ENCODE data around the gene CPTP.

The CPTP gene

DNA sequence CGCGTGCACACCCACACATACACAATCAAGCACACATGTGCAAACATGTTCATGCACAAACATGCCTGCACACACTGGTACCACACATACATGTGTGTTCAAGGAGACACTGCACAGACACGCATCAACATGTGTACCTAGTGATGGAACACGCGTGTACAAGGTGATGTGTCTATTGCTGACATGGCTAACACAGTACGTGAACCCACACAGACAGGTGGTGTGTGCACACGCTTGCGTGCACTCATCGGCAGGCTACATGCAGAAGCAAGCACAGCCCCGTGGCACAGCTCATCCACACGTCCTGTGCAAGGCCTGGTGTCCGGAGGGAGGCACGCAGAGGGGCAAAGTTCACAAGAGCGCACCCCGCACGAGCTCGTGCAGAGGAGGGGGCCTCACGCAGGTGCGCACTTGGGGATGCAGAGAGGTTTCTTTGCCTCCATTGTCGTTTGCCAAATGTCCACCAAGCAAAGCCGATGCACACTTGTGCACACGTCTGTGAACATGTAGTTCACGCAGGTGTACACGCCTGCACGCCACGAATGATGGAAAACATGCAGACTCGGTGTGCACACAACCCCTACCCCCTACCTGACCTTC, 17.8 kb upstream of the CPTP start:
- peak in 1 of 2 experiments; percentile 55 for DNase-seq
- no peak for TF ChIP-seq GATA1 (IDR thresholded peaks at IDR 0.05; ENCODE audit: low read depth, low read length)
- TF ChIP-seq POLR2A (IDR thresholded peaks at IDR 0.05; ENCODE audit: low read length) = no peak

DNA sequence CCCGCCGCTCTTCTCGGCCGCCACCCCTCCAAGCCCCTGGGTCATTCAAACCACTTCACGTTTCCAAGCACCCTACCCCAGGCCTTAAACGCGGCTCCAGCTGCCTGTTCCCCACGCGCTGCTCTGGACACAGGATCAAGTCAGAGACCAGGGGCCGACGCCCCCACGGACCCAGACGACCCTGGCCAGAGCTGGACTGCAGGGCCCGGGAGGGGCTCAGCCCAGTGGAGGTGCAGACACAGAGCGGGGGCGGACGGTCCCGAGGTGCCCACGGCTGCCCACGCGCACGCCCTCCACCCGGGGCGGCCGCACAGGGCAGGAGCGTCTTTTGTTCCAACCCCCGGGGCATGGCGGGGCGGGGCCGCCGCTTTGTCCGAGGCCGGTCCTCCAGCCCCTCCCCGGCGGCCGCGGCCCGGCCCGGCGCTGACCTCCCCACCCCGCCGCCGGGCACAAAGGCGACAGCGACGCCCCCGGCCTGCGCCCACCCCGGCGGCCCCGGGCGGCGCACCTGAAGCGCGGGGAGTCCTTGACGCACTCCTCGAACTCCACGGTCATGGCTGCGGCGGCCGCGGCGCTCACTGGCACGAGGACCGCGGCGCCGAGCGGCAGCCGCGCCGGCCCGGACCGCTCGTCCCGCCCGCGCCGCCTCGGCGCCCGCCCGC, 17.2 kb upstream of the CPTP start:
- TF ChIP-seq GATA1 (IDR thresholded peaks at IDR 0.05; ENCODE audit: low read depth, low read length) (no peak), POLR2A (IDR thresholded peaks at IDR 0.05; ENCODE audit: low read length) (no peak)
- peak; percentile 51 to 65 for DNase-seq

DNA sequence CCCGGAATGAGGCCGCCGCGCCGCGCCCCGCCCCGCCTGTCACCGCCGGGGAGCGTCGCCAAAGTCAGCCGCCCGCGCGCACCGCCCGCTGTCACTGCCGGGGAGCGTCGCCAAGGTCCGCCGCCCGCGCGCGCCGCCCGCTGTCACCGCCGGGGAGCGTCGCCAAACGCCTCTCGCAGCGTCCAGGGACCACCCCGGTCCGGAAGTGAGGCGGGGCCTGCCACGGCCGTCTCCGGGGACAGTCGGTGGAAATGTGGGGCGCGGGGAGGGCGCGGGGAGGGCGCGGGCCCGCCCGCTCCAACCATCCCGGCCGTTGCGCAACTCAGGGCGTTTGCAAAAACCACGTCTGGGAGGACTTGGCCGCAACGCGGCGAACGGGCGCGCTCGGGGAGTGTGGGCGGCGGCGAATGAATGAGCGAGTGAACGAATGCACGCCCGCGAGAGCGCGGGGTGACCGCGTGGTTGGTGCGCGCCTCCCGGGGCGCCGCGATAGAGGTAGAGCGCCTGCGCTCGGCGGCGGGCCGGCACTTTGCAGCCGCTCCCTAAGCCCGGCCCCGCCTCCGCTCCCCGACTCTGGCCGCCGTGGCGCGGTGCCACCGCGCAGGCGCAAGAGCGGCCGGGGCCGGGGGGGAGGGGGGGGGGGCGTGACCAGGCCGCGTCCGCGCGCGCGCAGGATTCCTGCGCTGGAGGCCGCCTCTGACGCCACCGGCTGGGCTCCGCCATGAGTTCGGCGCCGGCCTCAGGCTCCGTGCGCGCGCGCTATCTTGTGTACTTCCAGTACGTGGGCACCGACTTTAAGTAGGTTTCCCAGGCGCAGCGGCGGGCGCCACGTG, 16.5 kb upstream of the CPTP start, which contains the start of the genes ACAP3 and PUSL1:
Gene ACAP3 (minus strand): TSS at position 8 of the 833 bp plus-strand sequence. CDS start 115 bp downstream, outside the sequence.
Gene PUSL1 (plus strand): TSS at position 675 of the 833 bp plus-strand sequence. CDS start 47 bp downstream, at position 722.
- peak; percentile 98 for DNase-seq
- TF ChIP-seq POLR2A (IDR thresholded peaks at IDR 0.05; ENCODE audit: low read length) (no peak), GATA1 (IDR thresholded peaks at IDR 0.05; ENCODE audit: low read depth, low read length) (no peak)

DNA sequence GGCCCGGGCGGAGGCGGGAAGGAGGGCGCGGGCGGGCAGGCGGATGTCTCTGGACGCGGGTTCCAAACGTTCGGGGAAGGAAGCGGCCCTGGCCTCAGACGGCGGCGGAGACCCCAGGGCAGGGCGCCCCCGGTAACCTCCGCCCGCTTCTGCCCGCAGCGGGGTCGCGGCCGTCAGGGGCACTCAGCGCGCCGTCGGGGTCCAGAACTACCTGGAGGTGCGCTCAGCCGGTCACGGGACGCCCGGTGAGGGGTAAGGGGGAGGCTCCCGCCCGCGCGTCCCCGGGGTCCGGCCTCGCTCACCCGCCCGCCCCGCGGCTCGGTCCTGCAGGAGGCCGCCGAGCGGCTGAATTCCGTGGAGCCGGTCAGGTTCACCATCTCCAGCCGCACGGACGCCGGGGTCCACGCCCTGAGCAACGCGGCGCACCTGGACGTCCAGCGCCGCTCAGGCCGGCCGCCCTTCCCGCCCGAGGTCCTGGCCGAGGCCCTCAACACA, 15.8 kb upstream of the CPTP start:
- peak; percentile 57 to 63 for DNase-seq
- TF ChIP-seq GATA1 (IDR thresholded peaks at IDR 0.05; ENCODE audit: low read depth, low read length) (no peak), POLR2A (IDR thresholded peaks at IDR 0.05; ENCODE audit: low read length) (no peak)

DNA sequence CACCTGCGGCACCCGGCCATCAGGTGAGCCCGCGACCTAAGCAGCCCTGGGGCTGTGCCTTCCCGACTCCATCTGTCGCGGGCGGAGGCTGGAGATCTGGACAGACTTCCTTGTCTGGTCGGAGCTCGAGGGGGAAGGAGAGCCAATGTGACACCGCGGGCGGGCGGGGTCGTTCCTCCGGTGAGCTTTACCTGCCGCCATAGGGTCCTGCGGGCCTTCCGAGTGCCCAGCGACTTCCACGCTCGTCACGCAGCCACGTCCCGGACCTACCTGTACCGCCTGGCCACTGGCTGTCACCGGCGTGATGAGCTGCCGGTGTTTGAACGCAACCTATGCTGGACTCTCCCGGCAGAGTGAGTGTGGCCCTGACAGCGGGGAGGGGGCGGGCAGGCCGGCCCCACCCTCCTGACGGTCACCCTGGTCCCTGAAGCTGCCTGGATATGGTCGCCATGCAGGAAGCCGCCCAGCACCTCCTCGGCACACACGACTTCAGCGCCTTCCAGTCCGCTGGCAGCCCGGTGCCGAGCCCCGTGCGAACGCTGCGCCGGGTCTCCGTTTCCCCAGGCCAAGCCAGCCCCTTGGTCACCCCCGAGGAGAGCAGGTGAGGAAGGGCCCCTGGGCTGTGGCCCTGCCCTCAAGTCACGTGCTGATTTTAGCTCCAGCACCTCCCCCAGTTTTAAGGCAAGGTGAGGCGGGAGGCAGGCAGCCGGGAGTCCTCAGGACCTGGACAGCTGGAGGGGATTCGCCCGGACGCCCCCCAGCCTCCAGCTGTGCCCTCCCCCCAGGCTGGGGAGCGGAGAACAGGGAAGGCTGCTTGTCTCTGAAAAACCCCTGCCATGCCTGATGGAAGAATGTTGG, 15.1 kb upstream of the CPTP start:
- TF ChIP-seq POLR2A (IDR thresholded peaks at IDR 0.05; ENCODE audit: low read length) (no peak), GATA1 (IDR thresholded peaks at IDR 0.05; ENCODE audit: low read depth, low read length) (no peak)
- peak; percentile 51 to 60 for DNase-seq

DNA sequence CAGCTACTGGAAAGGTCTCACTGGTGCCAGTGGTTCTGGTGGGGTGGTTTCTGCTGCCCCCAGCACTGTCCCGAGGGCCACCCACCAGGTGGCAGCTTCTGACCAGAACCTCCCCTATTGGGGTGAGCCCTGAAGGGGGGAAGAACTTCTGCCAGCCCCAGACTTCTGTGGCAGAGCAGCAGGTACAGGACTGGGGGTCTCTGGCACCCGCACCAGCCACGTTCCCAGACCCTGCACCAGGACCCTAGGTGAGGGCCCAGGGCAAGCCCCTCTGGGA, 14.6 kb upstream of the CPTP start:
- no peak for TF ChIP-seq GATA1 (IDR thresholded peaks at IDR 0.05; ENCODE audit: low read depth, low read length)
- no peak for TF ChIP-seq POLR2A (IDR thresholded peaks at IDR 0.05; ENCODE audit: low read length)
- no peak for DNase-seq

DNA sequence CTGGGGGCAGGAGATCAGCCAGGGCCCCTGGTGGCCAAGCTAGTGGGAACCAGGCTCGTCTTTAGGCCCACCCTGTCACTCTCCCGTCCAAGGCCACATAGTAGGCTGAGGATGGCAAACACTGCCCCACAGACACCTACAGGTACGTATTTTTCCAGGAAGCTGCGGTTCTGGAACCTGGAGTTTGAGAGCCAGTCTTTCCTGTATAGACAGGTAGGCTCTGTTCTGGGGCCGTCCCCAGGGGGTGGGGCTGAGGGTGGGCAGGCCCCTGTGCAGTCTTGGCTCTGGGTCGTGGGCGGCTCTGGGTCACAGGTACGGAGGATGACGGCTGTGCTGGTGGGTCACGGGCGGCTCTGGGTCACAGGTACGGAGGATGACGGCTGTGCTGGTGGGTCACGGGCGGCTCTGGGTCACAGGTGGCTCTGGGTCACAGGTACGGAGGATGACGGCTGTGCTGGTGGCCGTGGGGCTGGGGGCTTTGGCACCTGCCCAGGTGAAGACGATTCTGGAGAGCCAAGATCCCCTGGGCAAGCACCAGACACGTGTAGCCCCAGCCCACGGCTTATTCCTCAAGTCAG, 14.0 kb upstream of the CPTP start:
- TF ChIP-seq GATA1 (IDR thresholded peaks at IDR 0.05; ENCODE audit: low read depth, low read length) (no peak), POLR2A (IDR thresholded peaks at IDR 0.05; ENCODE audit: low read length) (no peak)
- no peak for DNase-seq

DNA sequence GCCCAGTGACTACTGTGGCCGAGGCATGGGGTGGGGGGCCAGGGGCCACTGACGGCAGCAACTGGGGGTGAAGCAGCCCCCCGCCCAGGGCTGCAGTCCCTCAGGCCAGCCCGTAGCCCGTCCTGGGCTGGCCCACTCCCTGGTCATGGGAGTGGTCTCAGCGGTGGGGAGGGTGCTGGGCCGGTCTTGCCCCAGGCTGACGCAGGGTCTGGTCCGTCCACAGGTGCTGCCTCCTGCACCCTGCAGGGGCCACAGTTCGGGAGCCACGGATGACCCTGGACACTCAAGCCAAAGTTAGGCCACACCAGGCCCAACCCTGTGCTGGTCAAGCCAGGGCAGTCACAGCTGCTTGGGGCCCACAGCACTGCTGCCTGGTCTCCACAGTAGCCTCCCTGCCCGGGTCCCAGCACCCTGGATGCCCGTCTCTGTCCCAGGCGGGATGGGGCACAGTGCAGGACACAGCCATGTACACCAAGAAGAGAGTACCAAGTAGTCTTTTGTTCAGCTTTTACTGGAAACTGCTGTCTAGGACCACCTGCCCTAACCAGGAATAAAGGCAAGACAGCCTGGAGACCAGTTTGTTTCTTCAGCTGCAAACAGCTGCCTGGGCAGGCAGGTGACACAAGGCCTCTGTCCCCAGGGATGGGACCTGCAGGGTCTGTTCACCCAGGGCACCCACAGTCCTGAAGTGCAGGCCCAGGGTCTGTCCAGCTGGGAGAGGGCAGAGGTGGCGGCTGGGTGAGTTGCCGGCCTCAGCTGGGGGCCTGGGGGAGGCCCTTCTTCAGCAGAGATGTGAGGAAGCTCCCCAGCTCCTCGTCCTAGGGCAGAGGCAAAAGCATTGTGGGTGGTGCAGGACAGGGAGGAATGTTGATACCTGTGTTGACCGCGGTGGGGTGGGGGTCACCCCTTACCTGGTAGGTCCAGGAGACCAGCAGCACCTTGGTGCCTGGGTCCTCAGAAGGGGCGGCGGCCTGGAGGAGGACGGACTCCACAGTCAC, 13.2 kb upstream of the CPTP start:
- DNase-seq = no peak
- TF ChIP-seq GATA1 (IDR thresholded peaks at IDR 0.05; ENCODE audit: low read depth, low read length) = no peak
- no peak for TF ChIP-seq POLR2A (IDR thresholded peaks at IDR 0.05; ENCODE audit: low read length)

DNA sequence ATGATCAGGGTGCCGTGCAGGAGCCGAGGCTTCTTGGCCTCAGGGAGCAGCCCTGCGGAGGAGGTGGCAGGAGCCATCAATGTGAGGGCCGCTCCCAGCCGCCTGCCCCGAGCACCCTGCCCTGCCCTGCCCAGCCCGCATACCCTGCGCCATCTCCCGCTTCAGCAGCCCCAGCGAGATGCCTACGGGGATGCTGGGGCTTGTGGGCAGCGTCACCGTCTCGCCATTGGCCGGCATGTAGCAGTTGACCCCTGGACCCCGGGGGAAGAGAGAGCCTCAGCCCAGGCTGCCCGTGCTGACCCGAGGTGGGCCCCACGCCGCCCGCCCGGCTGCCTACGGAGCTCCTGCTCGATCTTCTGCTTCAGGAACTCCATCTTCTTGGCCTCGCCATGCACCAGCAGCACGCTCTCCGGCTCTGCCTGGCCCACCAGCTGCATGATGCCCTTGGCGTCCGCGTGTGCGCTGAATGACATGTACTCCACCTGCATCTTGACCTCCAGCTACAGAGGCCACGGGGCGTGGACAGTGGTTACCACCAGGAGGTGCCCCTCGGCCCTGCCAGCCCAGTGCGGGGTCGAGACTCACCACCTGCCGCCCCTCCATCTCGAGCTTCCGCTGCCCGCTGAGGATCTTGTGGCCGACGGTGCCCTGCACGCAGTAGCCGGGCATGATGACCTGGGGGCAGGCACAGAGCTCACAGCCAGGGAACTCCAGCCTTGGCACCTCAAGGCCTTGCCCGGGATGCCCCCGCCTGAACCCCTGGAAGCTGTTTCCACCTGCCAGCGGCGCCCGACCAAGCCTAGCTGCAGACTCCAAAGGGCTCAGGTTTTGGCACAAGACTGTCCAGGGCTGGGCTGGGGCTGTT, 11.9 kb upstream of the CPTP start:
- TF ChIP-seq POLR2A (IDR thresholded peaks at IDR 0.05; ENCODE audit: low read length) = no peak
- DNase-seq = no peak

DNA sequence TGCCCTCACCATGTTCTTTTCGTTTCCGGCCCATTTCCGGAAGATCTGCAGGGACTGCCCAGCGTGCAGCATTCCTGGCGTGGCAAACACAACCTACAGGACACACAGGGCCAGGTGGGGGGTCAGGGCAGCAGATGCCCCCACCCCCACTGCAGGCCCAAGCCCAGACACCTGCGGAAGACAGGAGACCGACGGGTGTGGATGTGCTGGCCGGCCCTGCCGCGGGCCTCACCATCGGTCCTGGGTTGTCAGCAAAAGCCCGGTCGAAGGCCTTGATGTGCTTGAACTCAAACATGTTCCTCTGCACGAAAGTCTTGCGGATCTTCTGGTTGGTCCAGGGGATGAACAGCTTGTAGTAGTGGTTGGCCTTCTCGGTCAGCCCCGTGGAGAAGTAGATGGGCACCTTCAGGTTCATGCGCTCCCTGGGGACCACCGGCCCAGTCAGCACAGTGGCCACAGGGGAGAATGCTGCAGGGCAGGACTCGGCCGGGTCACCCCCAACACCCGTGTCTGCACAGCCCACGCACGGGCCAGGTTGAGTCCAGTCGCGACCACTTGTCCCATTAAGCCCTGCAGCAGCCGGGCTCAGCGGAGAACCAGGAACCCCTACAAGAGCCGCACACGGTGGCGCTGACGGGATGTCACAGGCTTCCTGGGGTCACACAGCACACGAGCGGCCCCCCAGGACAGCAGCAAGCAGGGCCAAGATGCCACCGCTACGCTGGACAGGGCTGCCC, 10.9 kb upstream of the CPTP start:
- DNase-seq = no peak
- TF ChIP-seq GATA1 (IDR thresholded peaks at IDR 0.05; ENCODE audit: low read depth, low read length) (no peak), POLR2A (IDR thresholded peaks at IDR 0.05; ENCODE audit: low read length) (no peak)

DNA sequence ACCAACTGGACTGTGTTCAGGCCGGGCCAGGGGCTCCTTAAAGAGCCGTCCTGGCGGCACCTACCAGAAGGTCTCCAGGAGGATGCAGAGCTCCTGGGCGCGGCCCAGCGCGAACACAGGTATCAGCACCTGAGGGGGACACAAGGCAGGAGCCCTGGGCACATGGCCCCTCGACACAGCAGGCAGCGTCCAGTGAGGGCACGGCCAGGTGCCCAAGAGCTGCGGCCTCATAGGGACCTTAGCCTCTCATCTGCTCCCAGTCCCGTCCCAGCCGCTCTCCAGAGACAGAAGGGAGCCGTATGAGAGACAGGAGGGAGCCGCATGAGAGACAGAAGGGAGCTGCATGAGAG, 10.4 kb upstream of the CPTP start:
- DNase-seq = no peak
- TF ChIP-seq GATA1 (IDR thresholded peaks at IDR 0.05; ENCODE audit: low read depth, low read length) (no peak), POLR2A (IDR thresholded peaks at IDR 0.05; ENCODE audit: low read length) (no peak)

Measured in erythroblast (primary cell).